HCEC 1CT (cell line): ENCODE measurements around the gene CTSW.
"Not testable (repeated sequence)": the region's sequence is repeated elsewhere in the genome, so short reads cannot be mapped to it uniquely, and the experiment has no call there.

Source experiments
- DNase-seq: peaks from one replicate; pipeline ENCODE4 v3.0.0-alpha.2; 2017

The CTSW gene, protein sequence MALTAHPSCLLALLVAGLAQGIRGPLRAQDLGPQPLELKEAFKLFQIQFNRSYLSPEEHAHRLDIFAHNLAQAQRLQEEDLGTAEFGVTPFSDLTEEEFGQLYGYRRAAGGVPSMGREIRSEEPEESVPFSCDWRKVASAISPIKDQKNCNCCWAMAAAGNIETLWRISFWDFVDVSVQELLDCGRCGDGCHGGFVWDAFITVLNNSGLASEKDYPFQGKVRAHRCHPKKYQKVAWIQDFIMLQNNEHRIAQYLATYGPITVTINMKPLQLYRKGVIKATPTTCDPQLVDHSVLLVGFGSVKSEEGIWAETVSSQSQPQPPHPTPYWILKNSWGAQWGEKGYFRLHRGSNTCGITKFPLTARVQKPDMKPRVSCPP

GRCh38 chr11:65879617-65880016 lies at the start of gene CTSW:
CTSW (plus strand) TSS chr11:65879837; CDS start chr11:65879855, 18 bp downstream.
- DNase-seq = no peak

- not testable (repeated sequence) for DNase-seq
Observed at GRCh38 chr11:65832231-65832630, 47.4 kb upstream of the CTSW start.

GRCh38 chr11:65833297-65834030 lies 46.2 kb upstream of the CTSW start, which contains the start of gene SNX32:
SNX32 (plus strand) TSS chr11:65833963; CDS start chr11:65834066, 103 bp downstream.
- no peak for DNase-seq

DNA sequence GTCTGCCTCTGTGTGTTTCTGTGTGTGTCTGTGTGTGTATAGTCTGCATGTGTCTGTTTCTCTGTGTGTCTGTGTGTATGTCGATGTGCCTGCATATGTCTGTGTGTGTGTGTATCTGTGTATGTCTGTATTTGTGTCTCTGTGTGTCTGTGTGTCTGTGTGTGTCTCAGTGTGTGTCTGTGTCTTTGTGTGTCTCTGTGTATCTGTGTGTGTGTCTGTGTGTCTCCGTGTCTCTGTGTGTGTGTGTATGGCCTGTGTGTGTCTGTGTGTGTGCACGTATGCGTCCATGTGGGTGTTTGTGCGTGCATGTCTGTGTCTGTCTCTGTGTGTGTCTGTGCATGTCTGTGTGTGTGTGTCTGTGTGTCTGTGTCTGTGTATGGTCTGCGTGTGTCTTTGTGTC lies 45.4 kb upstream of the CTSW start:
- DNase-seq = no peak

- DNase-seq = no peak
Observed at GRCh38 chr11:65842144-65842543, 37.5 kb upstream of the CTSW start.

DNA sequence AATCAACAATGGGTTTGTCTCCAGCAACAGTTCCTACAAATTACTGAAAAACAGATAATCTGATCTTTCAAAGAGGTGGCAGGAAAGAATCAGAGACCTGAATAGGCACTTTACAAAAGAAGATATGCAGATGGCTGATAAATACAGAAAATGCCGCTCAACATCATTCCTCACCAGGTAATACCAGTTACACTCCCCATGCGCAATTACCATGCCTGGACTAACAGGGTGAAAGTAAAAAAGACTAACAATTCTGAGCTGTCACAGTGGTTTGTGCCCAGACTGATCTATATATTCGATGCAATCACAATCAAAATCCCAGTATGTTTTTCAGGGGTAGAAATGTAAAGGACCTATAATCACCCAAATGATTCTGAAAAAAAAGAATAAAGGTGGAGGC lies 35.8 kb upstream of the CTSW start:
- DNase-seq = no peak

DNA sequence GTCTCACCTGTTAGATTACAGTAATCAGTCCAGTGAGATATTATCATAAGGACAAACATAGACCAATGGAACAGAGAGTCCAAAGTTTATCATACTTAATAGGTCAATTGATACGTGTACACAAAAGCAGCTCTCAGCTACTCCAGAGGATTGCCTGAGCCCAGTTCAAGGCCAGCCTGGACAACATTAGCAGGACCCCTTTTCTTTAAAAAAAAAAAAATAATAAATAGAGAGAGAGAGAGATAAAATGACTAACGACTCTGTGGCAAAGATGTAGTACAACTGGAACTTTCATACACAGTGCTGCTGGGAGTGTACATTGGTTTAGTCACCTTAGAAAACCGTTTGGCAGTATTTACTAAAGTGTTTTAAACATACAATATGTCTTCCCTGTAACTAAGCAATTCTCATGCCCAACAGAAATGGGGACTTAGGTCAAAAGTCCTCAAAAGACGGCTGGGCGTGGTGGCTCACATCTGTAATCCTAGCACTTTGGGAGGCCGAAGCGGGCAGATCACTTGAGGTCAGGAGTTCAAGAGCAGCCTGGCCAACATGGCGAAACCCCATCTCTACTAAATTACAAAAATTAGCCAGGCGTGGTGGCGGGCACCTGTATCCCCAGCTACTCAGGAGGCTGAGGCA lies 35.3 kb upstream of the CTSW start:
- DNase-seq = no peak

- no peak for DNase-seq
Observed at GRCh38 chr11:65847746-65848145, 31.9 kb upstream of the CTSW start.

GRCh38 chr11:65848693-65849092 lies 30.9 kb upstream of the CTSW start:
- DNase-seq = not testable (repeated sequence)

DNA sequence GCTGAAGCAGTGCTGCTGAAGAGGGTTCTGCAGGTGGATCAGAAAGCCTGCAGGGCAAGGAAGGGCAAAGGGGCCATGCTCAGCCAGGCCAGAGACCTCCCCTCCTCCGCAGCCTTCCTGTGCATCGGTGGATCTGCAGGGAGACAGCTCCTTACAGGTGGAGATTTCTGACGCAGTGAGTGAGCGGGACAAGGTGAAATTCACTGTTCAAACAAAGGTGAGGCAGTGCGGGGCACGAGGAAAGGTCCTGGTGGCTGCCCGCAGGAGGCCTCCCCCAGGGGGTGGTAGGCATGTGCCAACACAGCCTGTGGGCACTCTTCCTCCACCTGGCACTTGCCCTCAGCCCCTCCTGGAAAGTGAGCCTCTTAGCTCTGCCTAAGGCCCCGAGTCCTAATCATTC lies 30.3 kb upstream of the CTSW start:
- no peak for DNase-seq

DNA sequence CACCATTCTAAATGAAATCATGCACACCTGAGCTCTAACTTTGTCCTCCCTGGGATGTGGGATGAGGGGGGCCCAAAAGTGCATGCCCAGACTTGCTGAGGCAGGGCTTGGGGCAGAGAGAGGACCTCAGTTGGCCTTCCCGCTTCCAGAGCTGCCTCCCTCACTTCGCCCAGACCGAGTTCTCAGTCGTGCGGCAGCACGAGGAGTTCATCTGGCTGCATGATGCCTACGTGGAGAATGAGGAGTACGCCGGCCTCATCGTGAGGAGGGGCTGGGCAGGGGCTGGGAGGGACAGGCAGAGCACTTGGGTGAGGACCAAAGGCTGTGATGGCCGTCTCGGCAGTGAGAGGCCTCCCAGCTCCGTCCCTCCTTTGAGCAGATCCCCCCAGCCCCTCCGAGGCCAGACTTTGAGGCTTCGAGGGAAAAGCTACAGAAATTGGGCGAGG lies 29.8 kb upstream of the CTSW start:
- DNase-seq = no peak

DNA sequence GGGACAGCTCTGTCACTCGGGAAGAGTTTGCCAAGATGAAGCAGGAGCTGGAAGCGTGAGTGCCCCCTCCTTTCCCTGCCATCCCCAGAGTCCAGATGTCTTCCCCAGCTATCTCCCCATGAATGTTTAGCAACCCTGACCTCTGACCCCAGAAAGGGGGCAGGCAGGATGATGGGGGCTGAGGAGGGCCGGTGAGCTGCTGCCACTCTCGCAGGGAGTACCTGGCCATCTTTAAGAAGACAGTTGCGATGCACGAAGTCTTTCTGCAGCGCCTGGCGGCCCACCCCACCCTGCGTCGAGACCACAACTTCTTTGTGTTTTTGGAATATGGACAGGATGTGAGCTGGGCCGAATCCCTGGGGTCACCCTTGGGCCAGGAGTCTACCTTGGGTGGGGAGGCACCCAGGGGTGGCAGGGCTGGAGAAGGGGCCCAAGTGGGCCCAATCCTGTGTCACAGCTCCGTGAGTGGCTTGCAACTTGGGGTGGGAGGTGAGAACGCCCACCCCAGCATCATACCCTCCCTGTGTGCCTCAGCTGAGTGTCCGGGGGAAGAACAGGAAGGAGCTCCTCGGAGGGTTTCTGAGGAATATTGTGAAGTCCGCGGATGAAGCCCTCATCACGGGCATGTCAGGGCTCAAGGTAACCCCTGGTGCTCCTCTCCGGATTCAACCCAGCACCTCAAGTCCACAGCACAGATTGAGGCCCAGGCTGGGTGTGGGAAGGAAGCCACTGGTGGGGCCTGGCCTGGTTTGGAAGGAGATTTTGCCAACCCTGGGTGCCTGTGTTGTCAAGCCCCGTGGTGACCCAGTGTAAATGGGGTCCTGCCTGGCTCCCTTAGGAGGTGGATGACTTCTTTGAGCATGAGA lies 29.2 kb upstream of the CTSW start:
- DNase-seq = peak; percentile 30

- peak; percentile 34 for DNase-seq
Observed at GRCh38 chr11:65851083-65851579, 28.5 kb upstream of the CTSW start.

DNA sequence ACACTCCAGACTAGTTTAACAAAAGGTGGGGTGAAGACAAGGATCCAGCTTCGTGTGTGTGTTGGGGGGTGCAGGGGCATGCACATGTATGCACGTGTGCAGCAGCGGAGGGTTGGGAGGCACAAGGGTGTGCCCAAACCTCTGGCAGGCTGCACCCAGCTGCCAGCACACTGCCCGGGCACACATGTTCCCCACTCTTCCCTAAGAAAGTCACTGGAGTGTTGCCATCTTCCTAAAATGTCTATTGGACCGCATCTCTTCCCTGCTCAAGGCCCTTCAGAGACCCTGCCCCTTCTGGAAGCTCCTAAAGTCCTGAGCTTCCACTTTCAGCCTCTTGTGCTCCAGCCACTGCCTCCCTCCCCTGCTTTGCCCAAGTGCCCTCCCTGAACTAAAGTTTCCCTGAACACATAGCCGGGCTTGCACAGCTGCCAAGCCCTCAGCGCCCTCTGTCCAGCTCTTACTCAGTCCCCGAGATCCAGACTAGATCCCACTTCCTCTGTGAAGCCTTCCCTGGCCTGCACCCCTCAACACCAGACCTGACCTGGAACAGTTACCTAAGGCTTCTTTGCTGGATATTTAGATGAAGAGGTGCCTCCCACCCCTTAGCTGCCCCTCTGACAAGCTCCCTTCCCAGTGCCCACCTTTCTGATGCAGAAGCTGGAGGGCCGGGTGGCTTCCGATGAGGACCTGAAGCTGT lies 27.7 kb upstream of the CTSW start:
- peak; percentile 32 for DNase-seq

GRCh38 chr11:65852508-65853245 lies 27.0 kb upstream of the CTSW start:
- no peak for DNase-seq

GRCh38 chr11:65853246-65853979 lies 26.2 kb upstream of the CTSW start:
- DNase-seq = peak; percentile 34

DNA sequence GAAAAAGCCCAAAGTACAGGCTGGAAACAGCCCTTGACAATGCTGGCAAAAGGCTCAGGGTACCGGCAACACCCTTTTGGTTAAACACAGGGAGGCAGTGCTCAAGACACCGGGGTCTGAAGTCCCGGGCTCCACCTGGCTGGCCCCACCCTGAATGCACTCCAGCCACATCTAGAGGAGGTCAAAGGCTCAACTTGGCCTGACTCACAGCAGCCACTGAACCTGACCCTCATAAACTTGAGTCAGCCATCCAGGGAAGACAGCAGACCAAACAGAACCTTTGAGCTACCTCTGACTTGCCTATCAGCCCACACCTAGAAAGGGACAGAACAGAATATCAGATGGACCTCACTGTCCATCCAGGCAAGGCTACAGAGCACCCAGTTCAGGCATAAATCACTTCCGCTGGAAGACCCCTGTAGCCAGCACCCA lies 25.5 kb upstream of the CTSW start:
- DNase-seq = no peak

GRCh38 chr11:65854852-65855837 lies 24.5 kb upstream of the CTSW start:
- DNase-seq = no peak

- no peak for DNase-seq
Observed at GRCh38 chr11:65855927-65856363, 23.7 kb upstream of the CTSW start.
